Measurements from ENCODE around the gene HEPH.
"Not testable (repeated sequence)": the region's sequence is repeated elsewhere in the genome, so short reads cannot be mapped to it uniquely, and the experiment has no call there.

The HEPH gene

GRCh38 chrX:66167431-66167830, 3.4 kb downstream of the HEPH start:
- Mint-ChIP-seq H3K4me1 (ENCODE audit: low read depth) (no peaks in the 10 kb centered on the region), H3K27ac (no peak overlapping the region), H3K36me3 (ENCODE audit: low read depth) (no peaks in the 10 kb centered on the region), H3K9me3 (no peaks in the 10 kb centered on the region), H3K4me3 (no peak overlapping the region), H3K27me3 (peaks cover 2% of the 10 kb centered on the region)
- intact Hi-C loops (cut with micrococcal nuclease) = no loop called here

- Mint-ChIP-seq H3K27me3 (no peaks in the 10 kb centered on the region), H3K9me3 (peaks cover 11% of the 10 kb centered on the region), H3K27ac (no peak overlapping the region), H3K36me3 (ENCODE audit: low read depth) (no peaks in the 10 kb centered on the region), H3K4me1 (ENCODE audit: low read depth) (no peaks in the 10 kb centered on the region), H3K4me3 (no peak overlapping the region)
- intact Hi-C loops (cut with micrococcal nuclease) = no loop called here
These were observed 12.1 kb downstream of the HEPH start for GRCh38 chrX:66176134-66176533.

GRCh38 chrX:66191563-66191962, 27.5 kb downstream of the HEPH start:
- Mint-ChIP-seq H3K9me3 (no peaks in the 10 kb centered on the region), H3K4me1 (ENCODE audit: low read depth) (peaks cover 5% of the 10 kb centered on the region), H3K27ac (no peak overlapping the region), H3K36me3 (ENCODE audit: low read depth) (no peaks in the 10 kb centered on the region), H3K27me3 (no peaks in the 10 kb centered on the region), H3K4me3 (no peak overlapping the region)
- intact Hi-C loops (cut with micrococcal nuclease) = no loop called here

GRCh38 chrX:66193821-66194220, 29.8 kb downstream of the HEPH start:
- no peak overlapping the region for H3K27ac Mint-ChIP-seq
- H3K27me3 Mint-ChIP-seq = peaks cover 1% of the 10 kb centered on the region
- intact Hi-C loops (cut with micrococcal nuclease) = no loop called here

GRCh38 chrX:66200050-66200664, 36.1 kb downstream of the HEPH start:
- Mint-ChIP-seq H3K36me3 (ENCODE audit: low read depth) (no peaks in the 10 kb centered on the region), H3K4me1 (ENCODE audit: low read depth) (peaks cover 22% of the 10 kb centered on the region)

More at GRCh38 chrX:66193821-66194220, 29.8 kb downstream of the HEPH start:
- Mint-ChIP-seq H3K9me3 (no peaks in the 10 kb centered on the region), H3K4me3 (no peak overlapping the region), H3K36me3 (ENCODE audit: low read depth) (no peaks in the 10 kb centered on the region), H3K4me1 (ENCODE audit: low read depth) (peaks cover 5% of the 10 kb centered on the region)

GRCh38 chrX:66200855-66201795, 37.1 kb downstream of the HEPH start:
- no peaks in the 10 kb centered on the region for H3K9me3 Mint-ChIP-seq
- intact Hi-C loops (cut with micrococcal nuclease) = loop anchor here (5.0 kb wide), 1 partner anchor 521 kb away; no protein-coding TSS in a partner anchor
- H3K27me3 Mint-ChIP-seq = peaks cover 1% of the 10 kb centered on the region
- no peaks in the 10 kb centered on the region for H3K36me3 Mint-ChIP-seq (ENCODE audit: low read depth)
- no peak overlapping the region for H3K4me3 Mint-ChIP-seq
- no peak overlapping the region for H3K27ac Mint-ChIP-seq
- peaks cover 22% of the 10 kb centered on the region for H3K4me1 Mint-ChIP-seq (ENCODE audit: low read depth)

More at GRCh38 chrX:66200050-66200664, 36.1 kb downstream of the HEPH start:
- Mint-ChIP-seq H3K27me3 (peaks cover 1% of the 10 kb centered on the region), H3K9me3 (no peaks in the 10 kb centered on the region), H3K27ac (no peak overlapping the region), H3K4me3 (no peak overlapping the region)
- intact Hi-C loops (cut with micrococcal nuclease) = loop anchor here (5.0 kb wide), 1 partner anchor 522 kb away; no protein-coding TSS in a partner anchor

GRCh38 chrX:66203114-66203513, 39.1 kb downstream of the HEPH start:
- Mint-ChIP-seq H3K9me3 (no peaks in the 10 kb centered on the region), H3K36me3 (ENCODE audit: low read depth) (no peaks in the 10 kb centered on the region)

GRCh38 chrX:66221856-66222255, 57.8 kb downstream of the HEPH start:
- Mint-ChIP-seq H3K27ac (no peak overlapping the region), H3K27me3 (peaks cover 4% of the 10 kb centered on the region), H3K36me3 (ENCODE audit: low read depth) (no peaks in the 10 kb centered on the region), H3K4me1 (ENCODE audit: low read depth) (no peaks in the 10 kb centered on the region), H3K4me3 (no peak overlapping the region), H3K9me3 (no peaks in the 10 kb centered on the region)
- intact Hi-C loops (cut with micrococcal nuclease) = no loop called here

More at GRCh38 chrX:66203114-66203513, 39.1 kb downstream of the HEPH start:
- peaks cover 1% of the 10 kb centered on the region for H3K27me3 Mint-ChIP-seq
- no peak overlapping the region for H3K4me3 Mint-ChIP-seq
- no peak overlapping the region for H3K27ac Mint-ChIP-seq
- intact Hi-C loops (cut with micrococcal nuclease) = loop anchor here (5.0 kb wide), 1 partner anchor 519 kb away; no protein-coding TSS in a partner anchor
- H3K4me1 Mint-ChIP-seq (ENCODE audit: low read depth) = peaks cover 22% of the 10 kb centered on the region

- H3K4me1 Mint-ChIP-seq (ENCODE audit: low read depth) = no peaks in the 10 kb centered on the region
- no peak overlapping the region for H3K27ac Mint-ChIP-seq
- H3K9me3 Mint-ChIP-seq = peaks cover 9% of the 10 kb centered on the region
- no peaks in the 10 kb centered on the region for H3K27me3 Mint-ChIP-seq
- no peaks in the 10 kb centered on the region for H3K36me3 Mint-ChIP-seq (ENCODE audit: low read depth)
- H3K4me3 Mint-ChIP-seq = no peak overlapping the region
- intact Hi-C loops (cut with micrococcal nuclease) = no loop called here
These were observed 68.2 kb downstream of the HEPH start for GRCh38 chrX:66232296-66232695.

GRCh38 chrX:66233209-66233608, 69.2 kb downstream of the HEPH start:
- Mint-ChIP-seq H3K27ac (no peak overlapping the region), H3K27me3 (no peaks in the 10 kb centered on the region), H3K4me1 (ENCODE audit: low read depth) (no peaks in the 10 kb centered on the region), H3K9me3 (peaks cover 9% of the 10 kb centered on the region), H3K36me3 (ENCODE audit: low read depth) (no peaks in the 10 kb centered on the region), H3K4me3 (no peak overlapping the region)
- intact Hi-C loops (cut with micrococcal nuclease) = no loop called here

GRCh38 chrX:66233904-66234303, 69.9 kb downstream of the HEPH start:
- H3K4me3 Mint-ChIP-seq; H3K9me3 Mint-ChIP-seq; H3K27me3 Mint-ChIP-seq; H3K27ac Mint-ChIP-seq; H3K36me3 Mint-ChIP-seq (ENCODE audit: low read depth); H3K4me1 Mint-ChIP-seq (ENCODE audit: low read depth); intact Hi-C loops (cut with micrococcal nuclease): not testable (repeated sequence)

GRCh38 chrX:66255359-66255967, 91.4 kb downstream of the HEPH start:
- no peaks in the 10 kb centered on the region for H3K27me3 Mint-ChIP-seq

GRCh38 chrX:66262807-66263206, 98.8 kb downstream of the HEPH start:
- Mint-ChIP-seq H3K36me3 (ENCODE audit: low read depth) (no peaks in the 10 kb centered on the region), H3K4me3 (no peak overlapping the region), H3K27ac (no peak overlapping the region), H3K27me3 (no peaks in the 10 kb centered on the region), H3K4me1 (ENCODE audit: low read depth) (no peaks in the 10 kb centered on the region), H3K9me3 (peaks cover under 1% of the 10 kb centered on the region)
- intact Hi-C loops (cut with micrococcal nuclease) = no loop called here

More at GRCh38 chrX:66255359-66255967, 91.4 kb downstream of the HEPH start:
- Mint-ChIP-seq H3K4me1 (ENCODE audit: low read depth) (no peaks in the 10 kb centered on the region), H3K4me3 (no peak overlapping the region), H3K36me3 (ENCODE audit: low read depth) (no peaks in the 10 kb centered on the region), H3K9me3 (peaks cover 19% of the 10 kb centered on the region), H3K27ac (no peak overlapping the region)
- intact Hi-C loops (cut with micrococcal nuclease) = no loop called here
